ENCODE measurements around the gene OMA1. TPM values are rescaled to one million over a fixed set of nuclear protein-coding genes. Genes with fewer than 3 reads are reported as not detected.
"Not testable (repeated sequence)": the region's sequence is repeated elsewhere in the genome, so short reads cannot be mapped to it uniquely, and the experiment has no call there.

OMA1 gene
- total RNA-seq, 1 donor from 2014 or later = 5.9 TPM

- H3K4me1 Mint-ChIP-seq (ENCODE audit: low read depth, unreplicated experiment) = no peaks in the 10 kb centered on the region
- no peak for DNase-seq
- no peak overlapping the region for H3K27ac Mint-ChIP-seq (ENCODE audit: unreplicated experiment)
- no peak overlapping the region for H3K4me3 Mint-ChIP-seq (ENCODE audit: unreplicated experiment)
- no peaks in the 10 kb centered on the region for H3K9me3 Mint-ChIP-seq (ENCODE audit: unreplicated experiment)
- peaks cover 1% of the 10 kb centered on the region for H3K27me3 Mint-ChIP-seq (ENCODE audit: unreplicated experiment)
- no peak for TF ChIP-seq CTCF (IDR thresholded peaks at IDR 0.05; ENCODE audit: partially characterized antibody, unreplicated experiment)
- no peaks in the 10 kb centered on the region for H3K36me3 Mint-ChIP-seq (ENCODE audit: unreplicated experiment)
These were observed 50.5 kb downstream of the OMA1 start for GRCh38 chr1:58496042-58496441.

- H3K4me3 Mint-ChIP-seq (ENCODE audit: unreplicated experiment); H3K36me3 Mint-ChIP-seq (ENCODE audit: unreplicated experiment); H3K9me3 Mint-ChIP-seq (ENCODE audit: unreplicated experiment); H3K4me1 Mint-ChIP-seq (ENCODE audit: low read depth, unreplicated experiment); H3K27me3 Mint-ChIP-seq (ENCODE audit: unreplicated experiment); DNase-seq; H3K27ac Mint-ChIP-seq (ENCODE audit: unreplicated experiment): not testable (repeated sequence)
These were observed 57.6 kb downstream of the OMA1 start for GRCh38 chr1:58488914-58489313.

GRCh38 chr1:58487002-58487401 lies 59.5 kb downstream of the OMA1 start:
- Mint-ChIP-seq H3K27me3 (ENCODE audit: unreplicated experiment) (peaks cover 4% of the 10 kb centered on the region), H3K36me3 (ENCODE audit: unreplicated experiment) (peaks cover 9% of the 10 kb centered on the region), H3K4me3 (ENCODE audit: unreplicated experiment) (no peak overlapping the region), H3K27ac (ENCODE audit: unreplicated experiment) (no peak overlapping the region), H3K4me1 (ENCODE audit: low read depth, unreplicated experiment) (no peaks in the 10 kb centered on the region), H3K9me3 (ENCODE audit: unreplicated experiment) (peaks cover 3% of the 10 kb centered on the region)
- TF ChIP-seq CTCF (IDR thresholded peaks at IDR 0.05; ENCODE audit: partially characterized antibody, unreplicated experiment) = no peak
- no peak for DNase-seq

- Mint-ChIP-seq H3K36me3 (ENCODE audit: unreplicated experiment) (no peaks in the 10 kb centered on the region), H3K27me3 (ENCODE audit: unreplicated experiment) (no peaks in the 10 kb centered on the region), H3K27ac (ENCODE audit: unreplicated experiment) (no peak overlapping the region), H3K9me3 (ENCODE audit: unreplicated experiment) (peaks cover 1% of the 10 kb centered on the region), H3K4me3 (ENCODE audit: unreplicated experiment) (no peak overlapping the region), H3K4me1 (ENCODE audit: low read depth, unreplicated experiment) (no peaks in the 10 kb centered on the region)
- DNase-seq = no peak
- TF ChIP-seq CTCF (IDR thresholded peaks at IDR 0.05; ENCODE audit: partially characterized antibody, unreplicated experiment) = no peak
These were observed 64.6 kb downstream of the OMA1 start for GRCh38 chr1:58481962-58482361.

GRCh38 chr1:58480191-58480590 lies 66.3 kb downstream of the OMA1 start:
- Mint-ChIP-seq H3K27ac (ENCODE audit: unreplicated experiment) (no peak overlapping the region), H3K4me3 (ENCODE audit: unreplicated experiment) (no peak overlapping the region), H3K4me1 (ENCODE audit: low read depth, unreplicated experiment) (no peaks in the 10 kb centered on the region), H3K27me3 (ENCODE audit: unreplicated experiment) (no peaks in the 10 kb centered on the region), H3K36me3 (ENCODE audit: unreplicated experiment) (no peaks in the 10 kb centered on the region), H3K9me3 (ENCODE audit: unreplicated experiment) (peaks cover 1% of the 10 kb centered on the region)
- no peak for DNase-seq
- no peak for TF ChIP-seq CTCF (IDR thresholded peaks at IDR 0.05; ENCODE audit: partially characterized antibody, unreplicated experiment)

- no peaks in the 10 kb centered on the region for H3K4me1 Mint-ChIP-seq (ENCODE audit: low read depth, unreplicated experiment)
- no peak overlapping the region for H3K4me3 Mint-ChIP-seq (ENCODE audit: unreplicated experiment)
- H3K27me3 Mint-ChIP-seq (ENCODE audit: unreplicated experiment) = no peaks in the 10 kb centered on the region
- H3K36me3 Mint-ChIP-seq (ENCODE audit: unreplicated experiment) = no peaks in the 10 kb centered on the region
- no peak overlapping the region for H3K27ac Mint-ChIP-seq (ENCODE audit: unreplicated experiment)
- TF ChIP-seq CTCF (IDR thresholded peaks at IDR 0.05; ENCODE audit: partially characterized antibody, unreplicated experiment) = no peak
- H3K9me3 Mint-ChIP-seq (ENCODE audit: unreplicated experiment) = peaks cover under 1% of the 10 kb centered on the region
- DNase-seq = no peak
These were observed 69.1 kb downstream of the OMA1 start for GRCh38 chr1:58477390-58477789.
